Stimulated activated CD4-positive, alpha-beta T cell treated with anti-CD3 and anti-CD28 coated beads, Interleukin-15, amount 100 ng/mL, for 24 hours (primary cell): ENCODE measurements around the gene BRD4.

Experiments used
- DNase-seq: peaks from one replicate; pipeline ENCODE4 v3.0.0-alpha.2; 2020

Gene BRD4

GRCh38 chr19:15264061-15264932 lies 68.0 kb downstream of the BRD4 start:
- DNase-seq = peak; percentile 81

DNA sequence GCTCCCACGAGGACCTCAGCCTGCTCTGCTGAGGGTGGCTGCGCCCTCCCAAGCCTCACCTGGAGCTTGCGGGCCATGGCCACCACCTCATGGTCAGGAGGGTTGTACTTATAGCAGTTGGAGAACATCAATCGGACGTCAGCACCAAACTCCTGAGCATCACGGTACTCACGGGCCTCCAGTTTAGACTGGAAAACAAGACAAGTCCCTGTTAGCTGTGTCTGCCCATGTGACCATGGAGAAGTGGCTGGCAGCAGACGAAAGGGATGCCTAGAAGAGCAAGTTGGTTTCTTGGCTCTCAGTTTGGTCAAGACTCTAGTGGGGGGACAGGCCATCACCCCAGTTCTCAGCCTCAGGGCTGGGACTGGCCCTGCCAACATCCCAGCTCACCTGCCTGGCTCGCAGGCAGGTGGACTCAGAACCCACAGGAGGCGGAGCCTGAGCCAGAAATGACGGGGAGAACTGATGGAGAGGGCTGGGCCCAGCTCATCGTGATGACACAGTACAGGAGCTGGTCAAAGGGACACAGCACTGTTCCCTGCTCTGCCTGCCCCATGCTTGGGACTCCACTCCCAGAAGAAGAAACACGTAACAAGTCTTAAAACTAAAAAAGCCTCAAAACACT lies 68.9 kb downstream of the BRD4 start:
- DNase-seq = no peak

- no peak for DNase-seq
These were observed 70.3 kb downstream of the BRD4 start for GRCh38 chr19:15262011-15262410.

GRCh38 chr19:15260939-15261338 lies 71.4 kb downstream of the BRD4 start:
- no peak for DNase-seq

DNA sequence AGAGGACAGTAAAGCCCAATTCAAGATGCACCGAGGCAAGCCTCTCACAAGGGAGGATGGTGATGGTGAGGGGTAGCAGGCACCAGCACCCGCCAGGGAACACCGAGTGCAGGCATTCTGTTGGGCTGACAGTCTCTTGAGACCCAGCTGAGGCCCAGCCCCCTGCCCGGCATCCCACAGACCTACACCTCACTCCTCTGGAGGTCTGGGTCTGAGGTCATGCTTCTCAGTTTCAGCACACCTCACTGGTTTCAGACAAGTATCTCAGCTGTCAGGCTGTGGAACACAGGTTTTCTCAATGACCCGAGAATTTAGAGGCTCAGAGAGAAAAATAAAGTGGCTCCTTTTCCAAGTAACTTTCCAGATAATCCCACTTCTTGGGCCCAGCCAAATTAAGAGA lies 72.4 kb downstream of the BRD4 start:
- no peak for DNase-seq

GRCh38 chr19:15257782-15258181 lies 74.6 kb downstream of the BRD4 start:
- DNase-seq = no peak

DNA sequence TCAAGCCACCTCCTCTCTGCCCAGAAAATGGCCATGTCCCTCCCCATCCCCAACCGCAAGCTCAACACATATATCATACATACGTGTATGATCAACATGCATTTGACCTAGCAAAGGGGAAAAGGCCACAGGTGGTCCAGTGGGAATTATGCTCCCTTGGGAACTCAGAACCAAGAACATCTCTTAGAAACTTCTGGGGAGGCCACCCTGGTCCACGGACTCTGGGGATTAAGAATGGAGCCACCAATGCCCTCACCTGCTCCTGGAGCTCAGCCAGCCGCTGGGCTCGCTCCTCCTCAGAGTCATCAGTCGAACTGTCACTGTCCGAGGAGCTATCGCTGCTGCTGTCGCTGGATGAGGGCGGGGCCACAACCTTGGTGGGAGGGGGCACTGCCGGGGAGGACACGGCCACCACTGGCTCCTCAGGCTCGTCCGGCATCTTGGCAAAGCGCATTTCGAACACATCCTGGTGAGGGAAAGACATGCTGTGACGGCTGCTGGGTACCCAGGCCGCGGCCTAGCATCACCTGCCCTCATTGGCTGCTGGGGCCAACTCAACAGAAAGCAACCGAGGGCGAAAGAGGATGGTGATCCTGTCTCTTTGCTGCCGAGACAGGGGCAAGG lies 75.5 kb downstream of the BRD4 start:
- DNase-seq = no peak

DNA sequence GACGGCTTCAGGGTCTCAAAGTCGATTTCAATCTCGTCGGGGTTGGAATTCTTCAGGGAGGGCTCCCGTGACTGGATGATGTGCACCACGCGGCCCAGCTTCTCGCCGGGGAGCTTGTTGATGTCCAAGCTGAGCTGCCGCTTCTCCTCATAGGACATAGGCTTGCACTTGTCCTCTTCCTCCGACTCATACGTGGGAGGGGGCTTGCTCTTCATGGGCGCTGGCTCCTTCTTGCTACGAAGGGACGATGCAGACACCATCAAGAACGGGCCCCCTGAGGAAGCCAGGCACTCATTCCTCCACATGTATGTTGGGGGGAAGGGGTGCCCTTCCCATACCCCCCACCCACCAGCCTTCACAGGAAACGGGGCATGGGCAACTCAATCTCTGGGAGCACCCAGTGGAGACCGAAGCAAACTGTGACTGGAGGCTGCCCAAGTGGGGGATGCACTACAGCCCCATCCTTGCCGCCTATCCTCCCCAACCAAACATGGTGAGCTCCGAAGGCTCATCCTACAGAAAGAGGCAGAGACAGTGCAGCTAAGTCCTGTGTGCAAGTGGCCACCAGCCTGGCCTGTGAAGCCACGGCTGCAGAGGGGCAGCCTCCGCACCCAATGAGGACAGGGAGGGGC lies 76.9 kb downstream of the BRD4 start:
- DNase-seq = no peak

- no peak for DNase-seq
These were observed 77.8 kb downstream of the BRD4 start for GRCh38 chr19:15254547-15254946.

- DNase-seq = no peak
These were observed 78.8 kb downstream of the BRD4 start for GRCh38 chr19:15253513-15253912.

DNA sequence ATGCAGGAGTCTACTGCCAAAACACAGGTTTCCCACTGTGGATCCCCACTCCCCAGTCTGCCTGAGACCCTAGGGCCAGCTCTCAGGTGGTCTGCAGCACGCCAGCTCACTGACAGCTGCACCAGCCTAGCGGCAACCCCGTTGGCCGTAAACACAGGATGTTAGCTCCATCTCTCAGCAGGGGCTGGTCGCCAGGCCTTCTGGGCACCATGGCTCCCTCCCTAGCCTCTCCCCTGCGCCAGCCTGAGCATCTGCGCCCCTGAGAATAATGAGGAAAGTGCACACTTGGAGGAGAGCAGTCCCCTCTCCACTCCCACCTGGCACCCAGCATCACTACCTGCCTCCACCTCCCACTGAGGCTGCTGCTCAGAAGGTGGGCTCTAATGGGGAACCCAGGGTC lies 79.3 kb downstream of the BRD4 start:
- DNase-seq = no peak

DNA sequence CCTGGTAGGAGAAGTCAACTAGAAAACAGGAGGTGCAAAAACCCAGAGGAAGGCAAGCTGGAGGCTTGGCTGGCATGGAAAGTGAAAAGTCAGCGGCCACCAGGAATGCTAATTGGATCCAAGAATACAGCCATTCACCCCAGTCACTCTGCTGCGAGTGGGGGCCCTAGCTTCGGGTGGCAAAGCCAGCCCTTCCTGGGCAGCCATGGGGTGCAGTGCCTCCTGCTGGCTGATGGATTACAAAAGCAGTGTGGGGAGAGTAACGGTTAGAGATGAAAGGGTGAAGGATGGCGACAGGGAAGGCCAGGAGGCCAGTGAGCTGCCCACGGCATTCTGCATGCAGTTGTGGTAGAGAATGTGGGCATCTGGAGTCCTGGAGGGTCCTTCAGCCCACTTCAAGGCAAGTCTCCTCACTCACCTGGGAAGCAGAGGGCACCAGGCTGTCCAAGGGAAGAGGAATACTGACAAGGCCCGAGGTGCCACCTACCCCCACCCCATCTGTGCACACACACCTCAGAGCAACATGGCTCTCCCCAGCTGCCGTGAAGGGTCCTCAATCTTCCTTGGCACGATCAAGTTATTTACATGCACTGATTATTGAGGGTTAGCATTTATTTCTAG lies 79.8 kb downstream of the BRD4 start:
- DNase-seq = no peak

GRCh38 chr19:15251749-15252397 lies 80.5 kb downstream of the BRD4 start:
- no peak for DNase-seq

- DNase-seq = no peak
These were observed 81.2 kb downstream of the BRD4 start for GRCh38 chr19:15251010-15251748.

DNA sequence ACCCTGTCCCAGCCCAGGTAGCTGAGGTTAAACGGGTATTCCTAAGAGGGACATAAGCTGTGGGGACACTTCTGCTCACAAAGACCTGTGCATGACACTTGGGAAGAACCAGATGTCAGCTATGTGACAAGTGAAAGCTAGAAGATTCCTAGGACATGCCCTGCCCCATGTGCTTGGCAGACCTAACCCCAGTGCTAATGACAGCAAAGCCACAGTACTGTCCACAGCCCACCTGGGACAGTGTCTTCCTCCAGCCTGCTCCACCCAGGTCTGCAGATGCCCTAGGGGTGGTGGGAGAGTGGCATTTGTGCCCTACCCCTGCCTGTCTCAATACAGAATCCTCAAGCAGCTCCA lies 81.7 kb downstream of the BRD4 start:
- DNase-seq = no peak

DNA sequence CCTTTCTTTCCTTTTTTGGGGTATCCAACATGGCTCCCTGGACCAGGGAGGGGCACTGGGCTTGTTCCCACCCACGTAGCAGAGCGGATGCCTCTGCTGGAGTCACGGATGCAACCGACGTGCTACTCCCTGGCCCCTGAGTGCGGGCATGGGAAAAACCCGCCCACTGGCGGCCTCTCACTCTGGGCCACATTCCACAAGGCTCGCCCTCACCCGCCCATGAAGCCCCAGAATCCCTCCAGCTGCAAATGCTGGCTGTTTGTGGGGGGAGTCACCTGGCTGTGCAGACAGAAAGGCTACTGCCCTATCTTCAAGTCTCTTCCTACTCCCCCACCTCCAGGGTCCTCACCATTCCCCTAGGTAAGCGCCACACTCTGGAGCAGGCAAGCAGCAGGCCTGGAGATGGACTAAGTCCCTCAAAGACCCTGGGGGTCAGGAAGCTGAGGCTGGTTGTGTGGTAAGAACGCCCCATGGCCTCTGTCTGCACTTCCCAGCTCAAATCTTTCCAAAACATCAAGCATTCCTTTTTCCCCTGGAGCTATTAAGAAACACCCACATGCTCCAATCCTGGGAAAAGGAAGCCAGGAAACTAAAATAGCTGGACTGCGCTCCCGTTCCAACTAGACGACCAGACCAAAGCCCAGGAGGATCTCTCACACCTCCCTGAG lies 82.2 kb downstream of the BRD4 start:
- no peak for DNase-seq

GRCh38 chr19:15249528-15249874 lies 82.8 kb downstream of the BRD4 start:
- no peak for DNase-seq

GRCh38 chr19:15248648-15249527 lies 83.5 kb downstream of the BRD4 start:
- no peak for DNase-seq

GRCh38 chr19:15248106-15248505 lies 84.2 kb downstream of the BRD4 start:
- no peak for DNase-seq
